Measurements from ENCODE around the gene CFAP141. TPM values are rescaled to one million over a fixed set of nuclear protein-coding genes. Genes with fewer than 3 reads are reported as not detected.

The CFAP141 gene
- total RNA-seq, 2 donors from 2014 or later = not detected

DNA sequence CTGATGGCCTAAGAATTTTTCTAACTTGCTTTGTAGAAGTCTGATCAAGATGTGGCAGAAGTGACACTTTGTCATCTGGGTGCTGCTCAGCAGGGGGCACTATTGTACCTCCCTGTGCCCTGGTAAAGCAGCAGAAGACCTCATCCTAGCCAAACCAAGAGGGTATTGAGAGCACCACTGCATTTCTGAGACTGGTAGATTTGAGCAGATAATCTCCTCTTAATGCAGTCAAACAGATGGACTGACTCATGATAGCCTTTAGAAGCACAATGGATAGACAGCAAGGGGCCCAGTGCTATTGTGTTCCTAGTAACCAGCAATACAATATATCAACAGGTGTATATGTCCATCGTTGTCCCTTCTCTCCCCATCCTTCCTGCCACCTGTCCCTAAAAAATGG is 20.0 kb downstream of the CFAP141 start:
- Histone ChIP-seq H3K4me1 (ENCODE audit: control insufficient read depth, insufficient read depth, low read length) (peaks cover 12% of the 10 kb centered on the region), H3K36me3 (ENCODE audit: control insufficient read depth, insufficient read depth, low read length) (no peaks in the 10 kb centered on the region), H3K9ac (ENCODE audit: extremely low read depth, low read length, poor library complexity, severe bottlenecking) (no peak overlapping the region), H3K27me3 (ENCODE audit: control insufficient read depth, insufficient read depth, low read length, poor library complexity, severe bottlenecking) (no peaks in the 10 kb centered on the region), H3K27ac (ENCODE audit: low read depth, low read length) (no peak overlapping the region), H3K9me3 (ENCODE audit: control insufficient read depth, low read length) (no peaks in the 10 kb centered on the region), H3K4me3 (ENCODE audit: low read length) (peak overlapping the region; percentile 44)
- no peaks in the 10 kb centered on the region for H3K9me3 Mint-ChIP-seq
- DNase-seq = peak; percentile 87
- H3K4me1 Mint-ChIP-seq = peaks cover 35% of the 10 kb centered on the region
- TF ChIP-seq, protein P1, sequence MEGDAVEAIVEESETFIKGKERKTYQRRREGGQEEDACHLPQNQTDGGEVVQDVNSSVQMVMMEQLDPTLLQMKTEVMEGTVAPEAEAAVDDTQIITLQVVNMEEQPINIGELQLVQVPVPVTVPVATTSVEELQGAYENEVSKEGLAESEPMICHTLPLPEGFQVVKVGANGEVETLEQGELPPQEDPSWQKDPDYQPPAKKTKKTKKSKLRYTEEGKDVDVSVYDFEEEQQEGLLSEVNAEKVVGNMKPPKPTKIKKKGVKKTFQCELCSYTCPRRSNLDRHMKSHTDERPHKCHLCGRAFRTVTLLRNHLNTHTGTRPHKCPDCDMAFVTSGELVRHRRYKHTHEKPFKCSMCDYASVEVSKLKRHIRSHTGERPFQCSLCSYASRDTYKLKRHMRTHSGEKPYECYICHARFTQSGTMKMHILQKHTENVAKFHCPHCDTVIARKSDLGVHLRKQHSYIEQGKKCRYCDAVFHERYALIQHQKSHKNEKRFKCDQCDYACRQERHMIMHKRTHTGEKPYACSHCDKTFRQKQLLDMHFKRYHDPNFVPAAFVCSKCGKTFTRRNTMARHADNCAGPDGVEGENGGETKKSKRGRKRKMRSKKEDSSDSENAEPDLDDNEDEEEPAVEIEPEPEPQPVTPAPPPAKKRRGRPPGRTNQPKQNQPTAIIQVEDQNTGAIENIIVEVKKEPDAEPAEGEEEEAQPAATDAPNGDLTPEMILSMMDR (conservative IDR thresholded peaks at IDR 0.05) = peak; percentile 77
- H3K27me3 Mint-ChIP-seq (ENCODE audit: insufficient read depth) = peaks cover 3% of the 10 kb centered on the region
- H3K4me3 Mint-ChIP-seq = no peak overlapping the region
- peak overlapping the region; percentile 26 for H3K27ac Mint-ChIP-seq
- WGBS, 2 experiments (ENCODE audit: insufficient coverage in 1 of 2, insufficient read length in 1 of 2) = 78 to 82% methylated on average over 1 of the region's 1 CpG
- H3K36me3 Mint-ChIP-seq (ENCODE audit: low read depth) = peaks cover 5% of the 10 kb centered on the region

DNA sequence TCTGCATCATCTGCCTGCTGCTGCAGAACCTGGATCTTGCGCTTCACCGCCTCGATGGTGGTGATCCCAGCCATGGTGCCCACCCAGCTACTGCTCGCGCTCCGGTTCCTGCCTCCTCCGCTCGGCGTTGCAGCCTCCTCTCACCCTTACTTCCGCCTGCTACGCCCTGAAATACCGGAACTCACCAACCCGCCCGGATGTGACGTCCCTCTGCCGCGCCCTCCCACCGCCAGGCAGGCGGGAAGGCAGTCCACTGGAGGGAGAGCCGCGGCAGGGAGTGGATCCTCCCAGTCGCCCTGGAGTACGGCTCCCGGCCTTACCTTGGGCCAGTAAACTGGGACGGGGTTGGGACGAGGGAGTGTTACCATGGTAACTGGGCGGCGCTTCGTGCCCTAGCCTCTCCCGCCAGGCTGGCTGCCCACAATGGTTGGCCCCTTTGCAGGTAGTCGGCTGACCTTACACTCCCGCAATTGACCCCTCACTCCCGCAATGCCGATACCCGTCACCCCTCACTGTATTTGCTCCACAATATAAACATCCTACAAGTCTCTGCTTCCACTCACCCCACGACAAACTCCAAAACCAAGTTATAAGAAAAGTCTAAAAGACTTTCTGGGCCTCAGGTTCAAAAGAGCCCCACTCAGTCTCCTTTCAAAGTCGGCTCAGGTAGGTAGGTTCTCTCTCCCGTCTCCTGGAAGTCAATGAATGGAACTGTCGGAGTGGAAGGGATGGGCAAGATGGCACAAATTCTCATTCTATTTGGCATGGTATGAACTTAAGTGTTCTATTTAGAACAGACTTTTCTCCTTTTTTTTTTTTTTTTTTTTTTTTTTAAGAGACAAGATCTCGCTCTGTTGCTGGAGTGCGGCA is 22.9 kb downstream of the CFAP141 start:
- Mint-ChIP-seq H3K27me3 (ENCODE audit: insufficient read depth) (no peaks in the 10 kb centered on the region), H3K9me3 (no peaks in the 10 kb centered on the region), H3K27ac (peak overlapping the region; percentile 97), H3K4me3 (peak overlapping the region; percentile 97), H3K36me3 (ENCODE audit: low read depth) (peaks cover 17% of the 10 kb centered on the region), H3K4me1 (peaks cover 62% of the 10 kb centered on the region)
- Histone ChIP-seq H3K4me3 (ENCODE audit: low read length) (peak overlapping the region; percentile 97), H3K9me3 (ENCODE audit: control insufficient read depth, low read length) (no peaks in the 10 kb centered on the region), H3K36me3 (ENCODE audit: control insufficient read depth, insufficient read depth, low read length) (peaks cover 7% of the 10 kb centered on the region), H3K9ac (ENCODE audit: extremely low read depth, low read length, poor library complexity, severe bottlenecking) (peak overlapping the region; percentile 69), H3K27ac (ENCODE audit: low read depth, low read length) (peak overlapping the region; percentile 71), H3K27me3 (ENCODE audit: control insufficient read depth, insufficient read depth, low read length, poor library complexity, severe bottlenecking) (no peaks in the 10 kb centered on the region), H3K4me1 (ENCODE audit: control insufficient read depth, insufficient read depth, low read length) (peaks cover 12% of the 10 kb centered on the region)
- TF ChIP-seq, protein P1 (conservative IDR thresholded peaks at IDR 0.05) = no peak
- 1 to 7% methylated on average over 19 to 41 of the region's 41 CpGs for WGBS, 2 experiments (ENCODE audit: insufficient coverage in 1 of 2, insufficient read length in 1 of 2)
- DNase-seq = peak; percentile 100

DNA sequence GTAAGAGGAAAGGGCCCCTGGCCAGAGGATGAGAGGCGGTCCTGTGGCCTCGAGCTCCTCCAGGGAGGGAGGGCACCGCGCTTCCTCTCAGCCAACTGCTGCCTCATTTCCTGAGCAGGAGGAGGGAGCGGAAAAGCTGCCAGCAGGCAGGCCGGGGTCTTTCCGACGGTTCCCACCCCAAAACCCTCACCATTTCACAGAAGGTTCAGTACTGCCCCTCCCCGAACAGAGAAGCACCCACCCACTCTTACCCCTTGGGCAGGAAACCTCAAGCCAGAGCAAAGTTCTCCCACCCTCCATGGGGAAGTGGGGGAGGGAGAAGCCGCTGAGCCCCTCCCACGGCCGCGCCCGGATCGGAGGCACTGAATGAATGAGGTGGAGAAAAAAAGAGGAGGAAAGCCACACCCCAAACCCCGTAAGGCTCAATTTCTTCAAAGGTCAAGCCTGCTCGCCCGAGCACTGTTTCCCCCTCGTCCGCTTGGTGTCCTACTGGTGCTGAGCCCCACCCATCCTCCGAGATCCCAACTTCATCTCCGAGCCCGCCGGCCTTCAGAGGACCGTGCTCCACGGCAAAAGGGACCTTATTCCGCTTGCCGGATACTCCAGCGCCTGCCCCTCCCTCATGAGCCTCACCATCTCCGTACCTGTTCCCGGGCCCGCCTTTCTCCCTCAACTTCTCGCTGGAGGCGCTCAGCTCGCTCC is 23.6 kb downstream of the CFAP141 start:
- H3K27me3 Mint-ChIP-seq (ENCODE audit: insufficient read depth) = no peaks in the 10 kb centered on the region
- H3K27me3 ChIP-seq (ENCODE audit: control insufficient read depth, insufficient read depth, low read length, poor library complexity, severe bottlenecking) = no peaks in the 10 kb centered on the region
- TF ChIP-seq, protein P1 (conservative IDR thresholded peaks at IDR 0.05) = peak; percentile 18
- WGBS, 2 experiments (ENCODE audit: insufficient coverage in 1 of 2, insufficient read length in 1 of 2) = 0% methylated on average over 8 to 35 of the region's 35 CpGs
- peaks cover 17% of the 10 kb centered on the region for H3K4me1 ChIP-seq (ENCODE audit: control insufficient read depth, insufficient read depth, low read length)
- H3K36me3 Mint-ChIP-seq (ENCODE audit: low read depth) = peaks cover 21% of the 10 kb centered on the region
- no peaks in the 10 kb centered on the region for H3K9me3 Mint-ChIP-seq
- no peaks in the 10 kb centered on the region for H3K9me3 ChIP-seq (ENCODE audit: control insufficient read depth, low read length)
- peak; percentile 83 for DNase-seq
- peak overlapping the region; percentile 97 for H3K27ac Mint-ChIP-seq
- peaks cover 67% of the 10 kb centered on the region for H3K4me1 Mint-ChIP-seq
- H3K36me3 ChIP-seq (ENCODE audit: control insufficient read depth, insufficient read depth, low read length) = peaks cover 15% of the 10 kb centered on the region
- H3K27ac ChIP-seq (ENCODE audit: low read depth, low read length) = peak overlapping the region; percentile 32
- peak overlapping the region; percentile 69 for H3K9ac ChIP-seq (ENCODE audit: extremely low read depth, low read length, poor library complexity, severe bottlenecking)
- peak overlapping the region; percentile 97 for H3K4me3 Mint-ChIP-seq
- peak overlapping the region; percentile 97 for H3K4me3 ChIP-seq (ENCODE audit: low read length)

Measured in endodermal cell (in vitro differentiated cells).